Measurements from ENCODE around the gene CEP83.

DNA sequence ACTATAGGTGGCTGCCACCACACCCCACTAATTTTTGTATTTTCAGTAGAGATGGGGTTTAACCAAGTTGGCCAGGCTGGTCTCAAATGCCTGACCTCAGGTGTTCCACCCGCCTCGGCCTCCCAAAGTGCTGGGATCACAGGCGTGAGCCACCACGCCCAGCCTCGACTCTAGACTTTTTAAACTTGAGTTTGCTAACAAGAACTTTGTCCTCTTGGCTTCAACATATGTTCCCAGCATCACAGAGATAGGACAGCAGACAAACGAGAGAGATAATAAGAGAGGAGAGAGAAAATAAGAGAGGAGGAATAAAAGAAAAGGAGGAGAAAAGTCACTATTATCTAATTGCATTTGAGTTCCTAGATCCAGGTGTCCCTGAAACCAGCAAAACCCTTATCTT, 119.1 kb downstream of the CEP83 start:
- TF ChIP-seq, protein P1, sequence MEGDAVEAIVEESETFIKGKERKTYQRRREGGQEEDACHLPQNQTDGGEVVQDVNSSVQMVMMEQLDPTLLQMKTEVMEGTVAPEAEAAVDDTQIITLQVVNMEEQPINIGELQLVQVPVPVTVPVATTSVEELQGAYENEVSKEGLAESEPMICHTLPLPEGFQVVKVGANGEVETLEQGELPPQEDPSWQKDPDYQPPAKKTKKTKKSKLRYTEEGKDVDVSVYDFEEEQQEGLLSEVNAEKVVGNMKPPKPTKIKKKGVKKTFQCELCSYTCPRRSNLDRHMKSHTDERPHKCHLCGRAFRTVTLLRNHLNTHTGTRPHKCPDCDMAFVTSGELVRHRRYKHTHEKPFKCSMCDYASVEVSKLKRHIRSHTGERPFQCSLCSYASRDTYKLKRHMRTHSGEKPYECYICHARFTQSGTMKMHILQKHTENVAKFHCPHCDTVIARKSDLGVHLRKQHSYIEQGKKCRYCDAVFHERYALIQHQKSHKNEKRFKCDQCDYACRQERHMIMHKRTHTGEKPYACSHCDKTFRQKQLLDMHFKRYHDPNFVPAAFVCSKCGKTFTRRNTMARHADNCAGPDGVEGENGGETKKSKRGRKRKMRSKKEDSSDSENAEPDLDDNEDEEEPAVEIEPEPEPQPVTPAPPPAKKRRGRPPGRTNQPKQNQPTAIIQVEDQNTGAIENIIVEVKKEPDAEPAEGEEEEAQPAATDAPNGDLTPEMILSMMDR (IDR thresholded peaks at IDR 0.05; ENCODE audit: low read depth, low read length, poor library complexity, severe bottlenecking): no peak
- no peak for TF ChIP-seq EZH2phosphoT487 (IDR thresholded peaks at IDR 0.05; ENCODE audit: borderline replicate concordance, low read length)
